Erythroblast (primary cell): Measurements from ENCODE around the gene FZR1.

Source experiments
- GATA1 ChIP-seq: IDR thresholded peaks from 2 replicates; pipeline ENCODE4 v1.6.1; 2011; ENCODE audit warnings: low read depth, mild to moderate bottlenecking, control low read depth, low read length, moderate library complexity
- POLR2A ChIP-seq: IDR thresholded peaks from 2 replicates; pipeline ENCODE4 v1.6.1; 2011; ENCODE audit warnings: mild to moderate bottlenecking, low read length

GRCh38 chr19:3483226-3483628 is 22.9 kb upstream of the FZR1 start, which contains the start of gene SMIM44:
- no peak for TF ChIP-seq POLR2A
- no peak for TF ChIP-seq GATA1
